ENCODE data around the gene PARD3B. TPM values are rescaled to one million over a fixed set of nuclear protein-coding genes. Genes with fewer than 3 reads are reported as not detected.

Gene PARD3B
- total RNA-seq, 1 experiment from 2014 or later = 2.0 TPM

GRCh38 chr2:204657024-204657423 is 111.7 kb downstream of the PARD3B start:
- no peak for DNase-seq (ENCODE audit: low read depth, low spot score)
- Histone ChIP-seq H3K9me3 (ENCODE audit: control insufficient read depth in 1 of 2, insufficient read depth in 1 of 2, low read depth in 1 of 2, low read length in 2 of 2) (no peaks in the 10 kb centered on the region), H3K9ac (ENCODE audit: low read length) (no peak overlapping the region), H3K4me2 (ENCODE audit: low read length) (no peak overlapping the region), H3K4me1 (ENCODE audit: control insufficient read depth in 1 of 2, insufficient read depth in 2 of 2, low read length in 2 of 2) (no peaks in the 10 kb centered on the region), H3K9me2 (ENCODE audit: insufficient read depth) (no peaks in the 10 kb centered on the region), H2AFZ (ENCODE audit: low read depth, low read length, poor library complexity, severe bottlenecking) (no peak overlapping the region), H4K20me1 (ENCODE audit: insufficient read depth) (no peaks in the 10 kb centered on the region), H3K79me2 (ENCODE audit: insufficient read depth, low read length) (no peaks in the 10 kb centered on the region), H3K27me3 (ENCODE audit: insufficient read depth, low read length) (no peaks in the 10 kb centered on the region), H3K36me3 (ENCODE audit: control insufficient read depth in 1 of 2, insufficient read depth in 2 of 2, low read length in 2 of 2) (no peaks in the 10 kb centered on the region), H3K27ac (ENCODE audit: low read depth, low read length) (no peak overlapping the region), H3K4me3 (replicated peaks in 1 of 2; ENCODE audit: low read depth in 1 of 2, low read length in 2 of 2) (no peak overlapping the region)
- TF ChIP-seq ATF3 (IDR thresholded peaks at IDR 0.05) = no peak
- no peak for TF ChIP-seq CTCF (IDR thresholded peaks at IDR 0.05 in 2 of 3, conservative IDR thresholded peaks at IDR 0.05 in 1 of 3; ENCODE audit: borderline replicate concordance in 1 of 3, insufficient read depth in 1 of 3, low read depth in 2 of 3, low read length in 2 of 3)
- no peak for TF ChIP-seq POLR2A (IDR thresholded peaks at IDR 0.05; ENCODE audit: borderline replicate concordance, extremely low read depth, insufficient read depth, insufficient read length)
- no peak for TF ChIP-seq TCF7L2 (IDR thresholded peaks at IDR 0.05; ENCODE audit: borderline replicate concordance, extremely low read depth, insufficient read depth, insufficient read length)
- TF ChIP-seq EZH2 (IDR thresholded peaks at IDR 0.05) = no peak
- TF ChIP-seq ZBTB33 (IDR thresholded peaks at IDR 0.05; ENCODE audit: extremely low read depth, insufficient replicate concordance, low read length) = no peak
- no peak for TF ChIP-seq SP1 (IDR thresholded peaks at IDR 0.05; ENCODE audit: low read depth)
- TF ChIP-seq SIN3A (IDR thresholded peaks at IDR 0.05; ENCODE audit: low read depth) = no peak
- no peak for TF ChIP-seq RAD21 (IDR thresholded peaks at IDR 0.05; ENCODE audit: low read depth)
- TF ChIP-seq ZNF274 (IDR thresholded peaks at IDR 0.05; ENCODE audit: low read depth, low read length) = no peak
- no peak for ATAC-seq
- CTCF ChIA-PET = no interaction called here
- BruUV-seq (replicated peaks) = no TSS peak
- RAD21 ChIA-PET (ENCODE audit: low non-redundant PET in 1 of 2, low total read pairs in 2 of 2, uncharacterized antibody in 2 of 2, unreplicated experiment in 2 of 2) = no interaction called here
- POLR2A ChIA-PET = no interaction called here
- intact Hi-C loops (cut with micrococcal nuclease) = no loop called here
